ENCODE results near the gene ZBTB8A. TPM values are rescaled to one million over a fixed set of nuclear protein-coding genes. Genes with fewer than 3 reads are reported as not detected.

Gene ZBTB8A
- total and polyA plus RNA-seq, 10 of the 15 experiments (the other 5 are each of a cell fraction or from before 2014, with no cell fraction given) = 0.48 to 4.7 (median 2.4) TPM

DNA sequence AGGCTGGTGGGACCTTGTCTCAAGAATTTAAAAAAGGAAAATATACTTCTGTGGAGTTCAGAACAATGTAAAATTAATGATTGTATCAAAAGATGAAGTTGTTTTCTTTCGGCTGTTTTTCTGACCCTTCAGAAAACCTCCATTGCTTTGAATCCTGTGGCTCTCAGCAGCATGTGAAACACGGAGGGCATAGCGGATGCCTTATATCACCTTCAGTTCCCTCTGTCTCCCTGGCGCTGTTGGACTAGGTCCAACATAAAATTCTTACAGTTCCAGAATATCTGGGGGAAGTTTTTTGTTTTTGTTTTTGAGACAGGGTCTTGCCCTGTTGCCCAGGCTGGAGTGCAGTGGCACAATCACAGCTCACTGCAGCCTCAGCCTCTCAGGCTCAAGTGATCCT is 7.4 kb downstream of the ZBTB8A start:
- no peak for ATAC-seq
- Histone ChIP-seq H3K79me2 (ENCODE audit: control insufficient read depth, insufficient read depth, low read length) (no peaks in the 10 kb centered on the region), H3K4me3 (no peak overlapping the region), H2AFZ (ENCODE audit: control insufficient read depth, low read depth, low read length) (no peak overlapping the region), H3K36me3 (ENCODE audit: control insufficient read depth in 2 of 2, insufficient read depth in 2 of 2, low read length in 1 of 2) (no peaks in the 10 kb centered on the region), H3K4me2 (ENCODE audit: control insufficient read depth, insufficient read depth) (no peak overlapping the region), H3K9me3 (replicated peaks; ENCODE audit: control insufficient read depth, insufficient read depth, low read length) (no peaks in the 10 kb centered on the region), H4K20me1 (ENCODE audit: control insufficient read depth, insufficient read depth) (no peaks in the 10 kb centered on the region), H3K4me1 (ENCODE audit: control insufficient read depth, insufficient read depth, low read length) (no peaks in the 10 kb centered on the region), H3K27me3 (replicated peaks in 1 of 2; ENCODE audit: control insufficient read depth in 2 of 2, insufficient read depth in 2 of 2, low read length in 1 of 2) (no peaks in the 10 kb centered on the region), H3K9ac (ENCODE audit: control insufficient read depth, insufficient read depth, low read length) (no peak overlapping the region), H3K27ac (ENCODE audit: control insufficient read depth, insufficient read depth) (no peak overlapping the region)
- 87% methylated on average over 4 of the region's 4 CpGs for WGBS (ENCODE audit: insufficient coverage, insufficient replicate concordance, low lambda C conversion rate, missing lambda C conversion rate)
- in situ Hi-C loops (cut with MboI) = no loop called here
- RAD21 ChIA-PET (ENCODE audit: unreplicated experiment) = no interaction called here
- no peak for DNase-seq (ENCODE audit: low read depth, low spot score)
- CTCF ChIA-PET = interaction anchor here (1.3 kb wide), 1 partner anchor 26 kb away, joined by 3 read pairs; no protein-coding TSS in a partner anchor
- POLR2A ChIA-PET = no interaction called here
- intact Hi-C loops (cut with micrococcal nuclease; ENCODE audit: unreplicated experiment) = no loop called here
- BruUV-seq (replicated peaks) = no TSS peak
- TF ChIP-seq, protein P1, sequence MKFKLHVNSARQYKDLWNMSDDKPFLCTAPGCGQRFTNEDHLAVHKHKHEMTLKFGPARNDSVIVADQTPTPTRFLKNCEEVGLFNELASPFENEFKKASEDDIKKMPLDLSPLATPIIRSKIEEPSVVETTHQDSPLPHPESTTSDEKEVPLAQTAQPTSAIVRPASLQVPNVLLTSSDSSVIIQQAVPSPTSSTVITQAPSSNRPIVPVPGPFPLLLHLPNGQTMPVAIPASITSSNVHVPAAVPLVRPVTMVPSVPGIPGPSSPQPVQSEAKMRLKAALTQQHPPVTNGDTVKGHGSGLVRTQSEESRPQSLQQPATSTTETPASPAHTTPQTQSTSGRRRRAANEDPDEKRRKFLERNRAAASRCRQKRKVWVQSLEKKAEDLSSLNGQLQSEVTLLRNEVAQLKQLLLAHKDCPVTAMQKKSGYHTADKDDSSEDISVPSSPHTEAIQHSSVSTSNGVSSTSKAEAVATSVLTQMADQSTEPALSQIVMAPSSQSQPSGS (IDR thresholded peaks at IDR 0.05; ENCODE audit: low read length) = no peak
- TF ChIP-seq NR2F1 (conservative IDR thresholded peaks at IDR 0.05) = no peak
- no peak for TF ChIP-seq RB1 (IDR thresholded peaks at IDR 0.05; ENCODE audit: borderline replicate concordance)
- TF ChIP-seq, protein P2, sequence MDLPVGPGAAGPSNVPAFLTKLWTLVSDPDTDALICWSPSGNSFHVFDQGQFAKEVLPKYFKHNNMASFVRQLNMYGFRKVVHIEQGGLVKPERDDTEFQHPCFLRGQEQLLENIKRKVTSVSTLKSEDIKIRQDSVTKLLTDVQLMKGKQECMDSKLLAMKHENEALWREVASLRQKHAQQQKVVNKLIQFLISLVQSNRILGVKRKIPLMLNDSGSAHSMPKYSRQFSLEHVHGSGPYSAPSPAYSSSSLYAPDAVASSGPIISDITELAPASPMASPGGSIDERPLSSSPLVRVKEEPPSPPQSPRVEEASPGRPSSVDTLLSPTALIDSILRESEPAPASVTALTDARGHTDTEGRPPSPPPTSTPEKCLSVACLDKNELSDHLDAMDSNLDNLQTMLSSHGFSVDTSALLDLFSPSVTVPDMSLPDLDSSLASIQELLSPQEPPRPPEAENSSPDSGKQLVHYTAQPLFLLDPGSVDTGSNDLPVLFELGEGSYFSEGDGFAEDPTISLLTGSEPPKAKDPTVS (IDR thresholded peaks at IDR 0.05; ENCODE audit: low read depth, low read length) = no peak
- TF ChIP-seq, protein P3, sequence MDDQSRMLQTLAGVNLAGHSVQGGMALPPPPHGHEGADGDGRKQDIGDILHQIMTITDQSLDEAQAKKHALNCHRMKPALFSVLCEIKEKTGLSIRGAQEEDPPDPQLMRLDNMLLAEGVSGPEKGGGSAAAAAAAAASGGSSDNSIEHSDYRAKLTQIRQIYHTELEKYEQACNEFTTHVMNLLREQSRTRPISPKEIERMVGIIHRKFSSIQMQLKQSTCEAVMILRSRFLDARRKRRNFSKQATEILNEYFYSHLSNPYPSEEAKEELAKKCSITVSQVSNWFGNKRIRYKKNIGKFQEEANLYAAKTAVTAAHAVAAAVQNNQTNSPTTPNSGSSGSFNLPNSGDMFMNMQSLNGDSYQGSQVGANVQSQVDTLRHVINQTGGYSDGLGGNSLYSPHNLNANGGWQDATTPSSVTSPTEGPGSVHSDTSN (IDR thresholded peaks at IDR 0.05; ENCODE audit: insufficient replicate concordance, low read depth, low read length) = no peak
- no peak for TF ChIP-seq ESRRA (IDR thresholded peaks at IDR 0.05; ENCODE audit: low read length)
- TF ChIP-seq, protein P4, sequence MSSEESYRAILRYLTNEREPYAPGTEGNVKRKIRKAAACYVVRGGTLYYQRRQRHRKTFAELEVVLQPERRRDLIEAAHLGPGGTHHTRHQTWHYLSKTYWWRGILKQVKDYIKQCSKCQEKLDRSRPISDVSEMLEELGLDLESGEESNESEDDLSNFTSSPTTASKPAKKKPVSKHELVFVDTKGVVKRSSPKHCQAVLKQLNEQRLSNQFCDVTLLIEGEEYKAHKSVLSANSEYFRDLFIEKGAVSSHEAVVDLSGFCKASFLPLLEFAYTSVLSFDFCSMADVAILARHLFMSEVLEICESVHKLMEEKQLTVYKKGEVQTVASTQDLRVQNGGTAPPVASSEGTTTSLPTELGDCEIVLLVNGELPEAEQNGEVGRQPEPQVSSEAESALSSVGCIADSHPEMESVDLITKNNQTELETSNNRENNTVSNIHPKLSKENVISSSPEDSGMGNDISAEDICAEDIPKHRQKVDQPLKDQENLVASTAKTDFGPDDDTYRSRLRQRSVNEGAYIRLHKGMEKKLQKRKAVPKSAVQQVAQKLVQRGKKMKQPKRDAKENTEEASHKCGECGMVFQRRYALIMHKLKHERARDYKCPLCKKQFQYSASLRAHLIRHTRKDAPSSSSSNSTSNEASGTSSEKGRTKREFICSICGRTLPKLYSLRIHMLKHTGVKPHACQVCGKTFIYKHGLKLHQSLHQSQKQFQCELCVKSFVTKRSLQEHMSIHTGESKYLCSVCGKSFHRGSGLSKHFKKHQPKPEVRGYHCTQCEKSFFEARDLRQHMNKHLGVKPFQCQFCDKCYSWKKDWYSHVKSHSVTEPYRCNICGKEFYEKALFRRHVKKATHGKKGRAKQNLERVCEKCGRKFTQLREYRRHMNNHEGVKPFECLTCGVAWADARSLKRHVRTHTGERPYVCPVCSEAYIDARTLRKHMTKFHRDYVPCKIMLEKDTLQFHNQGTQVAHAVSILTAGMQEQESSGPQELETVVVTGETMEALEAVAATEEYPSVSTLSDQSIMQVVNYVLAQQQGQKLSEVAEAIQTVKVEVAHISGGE (CRISPR knock-in tag; IDR thresholded peaks at IDR 0.05) = no peak
- no peak for TF ChIP-seq NFXL1 (IDR thresholded peaks at IDR 0.05; ENCODE audit: borderline replicate concordance)
- no peak for TF ChIP-seq CHD1 (IDR thresholded peaks at IDR 0.05; ENCODE audit: low read depth, low read length)
- no peak for TF ChIP-seq SMARCA5 (IDR thresholded peaks at IDR 0.05)
- no peak for TF ChIP-seq CREM (IDR thresholded peaks at IDR 0.05; ENCODE audit: low read depth)
- no peak for FAIRE-seq
- SMC1A ChIA-PET (ENCODE audit: uncharacterized antibody, unreplicated experiment) = no interaction called here
